ENCODE measurements around the gene ARRB1.

- TF ChIP-seq REST (tag by site-specific recombination; IDR thresholded peaks at IDR 0.05): no peak
- no peak for TF ChIP-seq CTCF (tag by site-specific recombination; IDR thresholded peaks at IDR 0.05)
- no peak for TF ChIP-seq ZNF16 (tag by site-specific recombination; IDR thresholded peaks at IDR 0.05; ENCODE audit: low read depth)
- TF ChIP-seq ZNF274 (IDR thresholded peaks at IDR 0.05; ENCODE audit: low read length): no peak
- no peak for TF ChIP-seq ZNF274 (tag by site-specific recombination; IDR thresholded peaks at IDR 0.05; ENCODE audit: borderline replicate concordance)
- TF ChIP-seq ZNF704 (tag by site-specific recombination; IDR thresholded peaks at IDR 0.05): no peak
- no peak for TF ChIP-seq ZBTB1 (tag by site-specific recombination; IDR thresholded peaks at IDR 0.05)
Measured at GRCh38 chr11:75344761-75345454, 6.6 kb downstream of the ARRB1 start.
